Stimulated activated CD8-positive, alpha-beta memory T cell treated with anti-CD3 and anti-CD28 coated beads, Interleukin-4, amount 100 ng/mL, for 48 hours (primary cell): ENCODE results near the gene HJV.

ENCODE experiments used
- DNase-seq: peaks from one replicate; pipeline ENCODE4 v3.0.0-alpha.2; 2020

HJV gene

DNA sequence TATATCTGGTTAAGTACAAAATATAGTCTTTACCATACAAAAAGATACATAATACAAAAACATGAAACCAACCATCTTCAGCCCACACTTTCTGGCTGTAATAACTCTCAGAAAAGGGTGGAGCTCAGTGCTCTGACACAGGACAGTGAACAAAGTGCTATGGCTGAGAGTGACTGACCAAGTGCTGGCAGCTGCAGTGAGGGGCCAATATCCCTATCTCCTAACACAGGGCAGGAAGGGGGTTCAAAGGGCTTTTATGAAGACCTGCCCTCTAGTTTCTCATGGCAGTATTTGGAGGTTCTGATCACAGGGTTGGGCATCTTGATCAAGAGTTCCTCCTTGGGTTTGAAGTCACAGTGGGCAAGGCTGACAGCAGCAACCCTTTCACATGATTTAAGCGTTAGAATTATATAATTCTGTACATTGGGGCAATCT, 29.0 kb downstream of the HJV start:
- no peak for DNase-seq

DNA sequence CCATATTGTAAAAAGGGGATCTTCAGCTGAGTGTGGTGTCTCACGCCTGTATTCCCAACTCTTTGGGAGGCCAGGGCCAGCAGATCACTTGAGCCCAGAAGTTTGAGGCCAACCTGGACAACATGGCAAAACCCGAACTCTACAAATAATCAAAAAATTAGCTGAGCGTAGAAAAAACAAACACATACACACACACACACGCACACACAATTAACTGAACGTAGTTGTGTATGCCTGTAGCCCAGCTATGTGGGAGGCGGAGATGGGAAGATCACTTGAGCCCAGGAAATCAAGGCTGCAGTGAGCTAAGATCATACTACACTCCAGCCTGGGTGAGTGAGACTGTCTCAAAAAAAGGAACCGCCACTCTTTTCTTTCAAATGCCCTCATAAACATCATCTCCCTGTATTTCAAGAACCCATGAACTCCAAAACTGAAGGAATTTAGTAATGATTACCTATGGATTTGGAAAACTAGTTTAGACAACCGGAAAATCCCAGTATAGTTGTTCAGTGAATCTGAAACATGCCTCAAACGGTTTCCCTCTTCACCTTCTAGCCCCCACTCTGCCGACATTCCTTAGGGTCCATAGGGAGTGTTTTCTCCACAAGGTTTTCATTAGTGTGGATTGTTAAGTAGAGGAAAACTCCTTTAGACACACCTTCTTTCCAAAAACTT, 29.7 kb downstream of the HJV start:
- DNase-seq: no peak

DNA sequence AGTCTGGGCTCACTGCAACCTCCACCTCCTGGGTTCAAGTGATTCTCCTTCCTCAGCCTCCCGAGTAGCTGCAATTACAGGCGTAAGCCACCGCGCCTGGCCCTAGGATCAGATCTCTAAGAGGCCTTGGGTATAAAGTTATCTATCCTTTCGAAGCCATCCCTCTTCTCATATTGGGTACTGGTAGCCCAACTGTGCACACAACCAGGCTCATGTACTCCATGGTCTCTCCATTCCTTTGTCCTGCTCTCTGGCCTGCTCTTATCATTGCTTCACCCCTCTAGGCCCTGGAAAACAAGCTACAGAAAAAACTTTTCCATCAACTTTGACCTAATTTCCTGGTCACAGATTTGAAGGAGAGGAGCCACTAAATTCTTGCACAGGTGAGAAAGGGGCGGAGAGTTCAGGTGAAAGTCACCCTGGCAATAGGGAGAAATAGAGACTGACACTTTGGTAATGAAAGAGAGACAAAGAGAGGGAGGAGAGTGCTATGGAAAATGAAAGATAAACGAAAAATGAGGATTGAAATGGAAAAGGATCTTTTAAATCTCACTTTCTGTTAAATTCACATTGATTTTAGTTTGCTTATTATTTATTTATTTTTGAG, 31.2 kb downstream of the HJV start:
- DNase-seq: peak; percentile 27

- DNase-seq: no peak
These were observed 32.8 kb downstream of the HJV start for GRCh38 chr1:145988773-145989172.

DNA sequence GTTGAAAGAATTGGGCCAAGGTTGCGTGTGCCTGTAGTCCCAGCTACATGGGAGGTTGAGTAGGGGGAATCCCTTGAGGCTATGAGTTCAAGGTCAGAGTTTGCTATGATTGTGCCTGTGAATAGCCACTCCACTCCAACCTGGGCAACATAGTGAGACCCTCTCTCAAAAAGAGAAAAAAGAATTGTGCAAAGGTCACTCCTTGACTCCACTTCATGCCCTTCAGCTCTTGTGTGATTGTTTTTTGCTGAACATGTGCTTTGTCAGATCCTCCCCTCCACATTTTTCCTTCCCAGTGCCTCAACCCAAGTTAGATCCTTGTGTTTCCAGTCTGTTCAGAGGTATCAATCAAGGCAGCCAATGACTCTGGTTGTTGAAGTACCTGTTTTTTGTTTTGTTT, 33.6 kb downstream of the HJV start:
- DNase-seq: no peak

GRCh38 chr1:145986551-145986950, 35.0 kb downstream of the HJV start:
- DNase-seq: no peak

DNA sequence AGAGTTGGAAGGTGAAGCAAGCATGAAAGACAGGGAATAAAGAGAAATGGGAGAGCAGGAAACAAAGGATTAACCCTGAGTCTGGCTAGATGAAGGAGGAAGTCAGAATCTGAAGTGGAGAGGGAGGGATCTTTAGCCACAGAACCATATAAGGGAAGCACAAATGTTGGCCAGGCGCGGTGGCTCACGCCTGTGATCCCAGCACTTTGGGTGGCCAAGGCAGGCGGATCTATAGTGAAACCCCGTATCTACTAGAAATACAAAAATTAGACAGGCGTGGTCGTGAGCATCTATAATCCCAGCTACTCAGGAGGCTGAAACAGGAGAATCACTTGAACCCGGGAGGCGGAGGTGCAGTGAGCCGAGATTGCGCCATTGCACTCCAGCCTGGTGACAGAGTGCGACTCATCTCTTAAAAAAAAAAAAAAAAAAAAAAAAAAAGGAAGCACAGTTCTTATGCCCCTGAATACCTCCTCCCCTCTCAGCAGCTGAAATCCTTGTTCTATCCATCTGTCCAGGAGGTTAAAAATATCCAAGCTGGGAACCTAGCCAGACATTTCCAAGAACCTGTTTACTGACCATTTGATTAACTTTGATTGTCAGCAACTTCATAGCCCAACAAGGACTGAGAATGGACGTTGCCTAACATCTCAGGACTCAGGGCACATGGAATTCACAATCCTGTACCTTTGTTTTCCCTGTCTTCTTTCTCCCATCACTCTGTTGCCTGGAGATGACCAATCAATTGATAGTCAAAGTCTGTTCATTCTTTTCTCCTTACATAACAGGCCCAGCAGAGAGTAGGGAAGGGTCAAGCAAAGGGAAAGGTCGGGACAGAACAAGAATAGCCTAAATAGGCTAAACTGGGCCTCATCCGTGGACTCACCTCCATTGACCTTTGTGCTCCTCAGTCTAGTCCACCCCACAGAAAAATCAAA, 35.8 kb downstream of the HJV start:
- no peak for DNase-seq

DNA sequence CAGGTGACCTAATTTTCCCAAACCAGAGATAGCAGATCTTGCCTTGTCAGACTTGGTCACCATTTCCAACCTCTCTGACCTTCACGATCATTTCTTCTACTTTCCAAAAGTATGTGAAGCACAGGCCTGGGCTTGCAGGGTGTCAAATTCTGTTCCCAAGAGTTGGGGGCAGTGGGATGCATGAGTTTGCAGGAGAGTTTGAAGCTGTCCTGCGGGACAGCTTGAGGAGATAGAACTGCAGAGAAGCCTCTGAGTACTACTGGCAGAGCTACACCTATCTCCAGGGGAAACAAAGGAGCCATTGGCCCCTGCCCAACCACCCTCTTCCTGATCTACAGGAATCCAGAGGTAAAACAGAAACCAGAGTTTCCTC, 36.4 kb downstream of the HJV start:
- DNase-seq: no peak

GRCh38 chr1:145983960-145984830, 37.3 kb downstream of the HJV start:
- DNase-seq: no peak

DNA sequence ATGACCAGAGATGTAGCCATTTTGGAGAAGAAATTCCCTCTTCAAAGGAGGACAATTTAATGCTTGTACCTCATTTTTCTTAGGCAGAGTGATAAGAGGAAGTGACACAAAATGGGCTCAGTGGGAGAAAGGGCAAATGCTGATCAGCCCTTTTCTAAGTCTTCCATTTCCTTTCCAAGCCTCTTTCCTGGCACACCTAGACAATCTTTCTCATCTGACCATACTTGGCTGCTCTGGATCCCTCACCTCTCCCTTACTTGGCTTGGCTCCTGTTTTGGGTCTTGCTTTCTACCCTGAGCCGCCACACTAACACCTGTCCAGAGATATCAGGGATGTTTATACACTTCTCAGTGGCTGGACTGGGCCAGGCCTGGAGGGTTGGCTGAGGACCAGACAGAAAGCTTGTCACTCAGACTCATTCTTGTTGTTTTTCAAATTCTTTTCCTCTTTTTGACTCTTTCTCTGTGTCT, 38.3 kb downstream of the HJV start:
- DNase-seq: no peak

GRCh38 chr1:145982010-145982723, 39.4 kb downstream of the HJV start:
- no peak for DNase-seq

DNA sequence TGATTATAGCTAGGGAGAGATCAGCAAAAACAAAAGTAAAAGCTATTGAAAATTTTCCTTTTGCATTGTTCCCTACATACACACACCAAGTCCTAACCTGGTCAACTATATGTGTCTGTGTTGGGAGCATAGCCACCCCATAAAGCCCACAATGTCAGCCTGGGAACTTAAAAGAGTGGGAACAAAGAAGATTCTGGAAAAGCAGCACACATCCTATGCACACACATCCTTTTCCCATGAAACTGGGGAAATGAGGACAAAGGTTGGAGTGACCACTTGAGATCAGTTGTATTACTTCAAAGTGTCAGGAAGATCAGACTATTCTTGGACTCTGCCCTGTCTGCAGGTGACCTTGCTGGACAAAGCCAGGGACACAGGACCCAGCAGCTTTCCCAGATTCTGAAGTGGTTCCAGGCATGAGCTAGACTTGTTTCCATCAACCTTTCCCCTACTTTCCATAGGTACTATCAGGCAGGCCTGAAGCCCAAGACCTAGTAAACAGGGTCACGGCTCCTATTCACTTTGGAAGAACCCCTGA, 41.0 kb downstream of the HJV start:
- no peak for DNase-seq

GRCh38 chr1:145979746-145980456, 41.6 kb downstream of the HJV start:
- DNase-seq: peak; percentile 36

DNA sequence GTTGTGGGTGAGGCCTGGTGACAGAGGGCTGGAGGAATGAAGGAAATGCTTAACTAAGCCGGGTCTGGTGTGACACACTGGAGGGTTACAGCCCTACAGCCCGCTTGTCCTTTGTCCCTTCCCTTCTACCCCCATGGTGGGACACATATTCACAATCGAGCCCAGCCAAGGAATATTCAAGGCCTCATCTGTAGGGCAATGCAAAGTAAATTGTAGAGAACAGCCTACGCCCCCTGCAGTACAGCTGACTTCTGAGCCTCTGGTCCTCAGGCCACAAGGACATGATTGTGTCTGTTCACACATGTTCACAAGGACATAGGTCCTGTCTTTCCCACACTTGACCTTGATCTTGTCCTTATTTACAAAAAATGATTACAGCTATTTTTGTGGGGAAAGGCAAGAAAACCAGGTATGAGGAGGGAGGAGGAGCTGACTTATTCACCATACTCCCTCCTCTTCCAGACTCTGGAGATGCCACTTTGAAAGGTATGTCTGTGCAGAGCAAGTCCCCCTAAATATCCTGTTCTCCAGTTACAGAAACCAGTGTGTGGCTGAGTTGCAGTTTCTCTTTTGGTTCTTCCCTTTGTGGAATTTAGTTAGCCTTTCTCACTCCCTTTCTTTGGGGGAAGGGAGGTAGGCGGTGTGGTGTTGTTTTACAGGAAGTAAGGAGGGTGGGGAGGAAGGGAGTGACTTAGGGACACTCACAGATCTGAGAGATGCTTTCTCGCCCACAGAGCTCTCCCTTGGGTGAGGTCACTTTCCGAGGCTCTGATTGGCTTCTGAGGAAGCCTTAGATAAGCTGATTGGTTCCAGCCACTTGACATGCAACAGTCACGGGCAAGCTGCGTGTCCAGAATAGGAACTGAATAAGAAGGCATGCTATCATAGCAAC, 42.4 kb downstream of the HJV start:
- peak; percentile 85 for DNase-seq

GRCh38 chr1:145978471-145978853, 43.1 kb downstream of the HJV start:
- no peak for DNase-seq

GRCh38 chr1:145977486-145978470, 43.8 kb downstream of the HJV start:
- DNase-seq: peak; percentile 77

GRCh38 chr1:145977016-145977415, 44.5 kb downstream of the HJV start:
- no peak for DNase-seq

- no peak for DNase-seq
These were observed 46.3 kb downstream of the HJV start for GRCh38 chr1:145975216-145975615.

DNA sequence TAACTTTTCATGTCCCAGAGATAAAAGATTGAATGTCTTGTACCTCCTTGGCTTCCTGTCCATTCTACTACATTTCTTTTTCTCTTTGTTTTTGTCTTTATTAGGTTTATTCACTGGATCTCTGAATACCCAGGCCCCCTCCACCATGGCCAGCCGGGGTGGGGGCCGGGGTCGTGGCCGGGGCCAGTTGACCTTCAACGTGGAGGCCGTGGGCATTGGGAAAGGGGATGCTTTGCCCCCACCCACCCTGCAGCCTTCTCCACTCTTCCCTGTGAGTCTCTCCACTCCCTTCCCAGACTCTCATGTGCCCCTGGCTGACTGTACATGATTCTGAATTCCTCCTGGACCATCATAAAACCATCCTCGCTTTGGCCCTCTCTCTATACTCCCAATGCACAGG, 46.8 kb downstream of the HJV start:
- no peak for DNase-seq
